ENCODE measurements around the gene MRPS11.
"Not testable (repeated sequence)": the region's sequence is repeated elsewhere in the genome, so short reads cannot be mapped to it uniquely, and the experiment has no call there.

Gene MRPS11

DNA sequence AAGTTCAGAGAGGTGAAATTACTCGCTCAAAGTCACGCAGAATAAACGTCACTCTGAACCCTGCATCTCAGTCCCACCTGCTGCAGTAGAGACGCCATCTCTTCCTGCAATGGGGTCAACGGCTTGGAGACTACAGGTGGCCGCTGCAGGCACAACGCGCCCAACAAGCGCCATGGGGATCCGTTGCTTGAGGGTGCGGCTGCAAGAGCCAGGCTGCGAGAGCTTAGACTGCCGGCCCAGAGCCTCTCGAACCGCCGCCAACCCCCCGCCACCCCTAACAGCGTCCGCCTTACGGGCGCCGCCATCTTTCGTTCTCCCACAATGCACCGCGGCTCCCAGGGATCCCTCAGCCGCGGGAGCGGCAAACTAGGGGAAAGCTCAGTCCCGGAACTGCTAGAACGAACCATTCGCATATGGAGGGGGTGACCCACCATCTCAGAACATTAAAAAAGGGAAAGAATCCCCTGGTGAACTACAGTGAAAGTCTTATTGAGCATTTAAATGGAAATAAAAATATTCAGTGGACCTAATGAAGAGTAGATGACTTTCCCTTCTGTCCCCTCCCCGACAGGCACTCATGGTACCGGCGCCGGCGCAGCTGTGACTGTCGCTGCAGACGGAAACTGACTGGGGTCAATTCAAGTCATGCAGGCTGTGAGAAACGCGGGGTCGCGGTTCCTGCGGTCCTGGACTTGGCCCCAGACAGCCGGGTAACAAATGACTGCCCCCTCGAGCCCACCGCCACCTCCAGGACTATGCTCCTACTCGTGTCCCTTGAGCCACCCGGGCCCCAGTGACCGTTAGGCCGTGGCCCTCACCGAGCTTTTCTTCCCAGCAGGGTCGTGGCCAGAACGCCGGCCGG, at the start of gene MRPS11, which contains the start of gene MRPL46:
TSS of gene MRPS11 (plus strand) at position 636 of the 862 bp plus-strand sequence. CDS start at position 646, 10 bp downstream.
TSS of gene MRPL46 (minus strand) at position 316 of the 862 bp plus-strand sequence. CDS start at position 305, 11 bp downstream.
- peak; percentile 76 to 85 for DNase-seq (ENCODE audit: low read depth in 2 of 2)

DNA sequence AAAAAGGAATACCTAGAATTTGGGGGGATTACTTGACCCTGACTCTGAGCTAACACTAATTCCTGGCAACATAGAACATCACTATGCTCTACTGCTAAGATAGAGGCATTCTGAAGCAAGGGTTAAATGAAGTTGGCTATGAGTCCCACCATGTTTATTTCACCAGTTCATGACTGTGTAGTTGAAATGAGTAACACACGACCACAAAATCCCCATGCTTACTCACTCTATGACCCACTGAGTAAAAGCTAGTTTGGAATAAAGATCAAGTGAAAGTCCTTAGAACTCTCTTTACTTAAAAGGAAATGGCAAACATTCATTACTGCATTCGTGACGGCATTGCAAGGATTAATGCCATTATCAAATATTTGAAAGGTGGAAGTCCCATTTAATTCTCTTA, 47.7 kb upstream of the MRPS11 start:
- DNase-seq (ENCODE audit: low read depth in 2 of 2) = peak in 1 of 2 donors; percentile 17

DNA sequence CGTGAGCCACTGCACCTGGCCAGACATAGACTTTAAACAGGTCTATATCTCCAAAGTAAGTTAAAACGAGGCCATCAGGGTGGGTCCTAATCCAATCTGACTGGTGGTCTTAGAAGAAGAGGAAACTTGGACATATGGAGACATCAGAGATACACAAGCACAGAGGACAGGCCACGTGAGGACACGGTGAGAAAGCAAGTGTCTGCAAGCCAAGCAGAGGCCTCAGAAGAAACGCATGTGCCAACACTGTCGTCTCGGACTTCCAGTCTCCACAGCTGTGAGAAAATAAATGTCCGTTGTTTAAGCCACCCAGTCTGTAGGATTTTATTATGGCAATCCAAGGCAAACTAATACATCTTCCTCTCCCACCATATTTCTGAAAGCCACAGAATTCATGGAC, 44.2 kb upstream of the MRPS11 start:
- DNase-seq (ENCODE audit: low read depth in 2 of 2) = no peak

DNA sequence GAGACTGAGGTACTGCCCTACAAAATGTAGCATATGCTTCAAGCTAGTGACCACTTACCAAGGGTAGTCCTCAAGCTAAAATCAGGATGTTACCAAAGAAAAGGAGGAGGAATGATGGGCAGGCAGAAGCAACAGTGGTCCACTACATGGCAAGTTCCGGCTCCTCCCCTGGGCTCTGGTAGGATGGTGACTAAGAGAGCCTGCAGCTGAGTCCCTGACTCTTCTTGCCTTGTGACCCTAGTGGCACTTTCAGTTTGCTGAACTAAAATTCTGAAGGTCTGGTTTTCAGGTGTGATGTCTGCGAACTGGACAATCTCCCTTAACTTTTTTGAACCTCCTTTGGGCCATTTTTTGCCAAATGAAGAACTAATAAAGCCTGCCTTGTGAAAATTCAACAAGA, 41.2 kb upstream of the MRPS11 start:
- no peak for DNase-seq (ENCODE audit: low read depth in 2 of 2)

DNA sequence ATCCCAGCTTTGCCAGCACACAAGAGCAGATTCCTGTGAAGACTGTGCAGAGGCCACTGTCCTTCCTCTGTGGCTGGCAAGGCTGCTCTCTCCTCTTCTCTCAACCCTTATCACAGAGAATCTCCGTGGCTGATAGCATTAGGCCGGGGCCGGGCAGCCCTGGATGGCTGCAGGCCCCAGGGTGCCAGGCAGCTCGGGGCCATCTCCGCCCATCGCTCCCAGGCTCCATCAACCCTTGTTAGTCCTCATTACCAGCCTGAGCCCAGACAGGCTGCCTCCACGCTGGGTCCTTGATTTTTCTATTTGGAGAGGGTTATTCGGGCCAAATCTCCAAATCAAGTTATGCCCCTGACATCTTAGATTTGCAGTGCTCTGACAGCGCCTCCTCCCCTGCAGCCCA, 39.5 kb upstream of the MRPS11 start:
- no peak for DNase-seq (ENCODE audit: low read depth in 2 of 2)

DNA sequence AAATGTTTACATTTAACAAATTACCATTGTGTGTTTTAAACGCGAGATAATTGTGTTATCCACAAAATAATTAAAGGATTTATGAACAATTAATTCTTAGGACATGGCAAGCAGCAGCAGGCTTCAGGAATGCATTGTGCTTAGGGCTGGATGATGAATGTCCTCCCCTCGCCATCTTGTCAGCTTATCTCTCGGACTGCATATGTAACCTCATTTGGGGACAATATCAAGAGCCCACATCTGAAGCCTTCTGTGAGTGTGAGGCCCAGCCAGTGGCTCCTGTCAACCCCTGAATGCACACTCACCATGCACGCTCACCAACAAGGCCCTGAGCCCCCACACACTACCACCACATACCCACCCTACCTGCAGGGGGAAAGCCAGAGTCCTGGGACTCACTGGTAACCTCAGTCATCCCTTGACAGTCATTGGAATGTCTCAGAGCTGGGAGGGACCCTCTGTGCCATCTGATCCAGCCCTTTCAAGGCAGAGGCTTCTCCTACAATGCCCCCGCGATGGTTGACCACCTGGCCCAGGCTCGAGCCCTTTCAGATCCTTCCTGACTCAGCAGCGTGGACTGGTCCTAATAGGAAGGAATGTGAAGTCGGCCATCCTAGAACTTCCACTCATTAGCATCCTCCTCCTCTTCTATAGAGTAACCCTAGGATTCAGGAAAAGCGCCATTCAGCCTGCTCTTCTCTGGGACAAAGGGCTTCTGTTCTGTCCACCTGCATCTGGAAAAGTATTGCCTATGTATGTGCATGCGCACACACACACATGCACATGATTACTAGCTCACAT, 38.5 kb upstream of the MRPS11 start:
- DNase-seq (ENCODE audit: low read depth in 2 of 2) = no peak

DNA sequence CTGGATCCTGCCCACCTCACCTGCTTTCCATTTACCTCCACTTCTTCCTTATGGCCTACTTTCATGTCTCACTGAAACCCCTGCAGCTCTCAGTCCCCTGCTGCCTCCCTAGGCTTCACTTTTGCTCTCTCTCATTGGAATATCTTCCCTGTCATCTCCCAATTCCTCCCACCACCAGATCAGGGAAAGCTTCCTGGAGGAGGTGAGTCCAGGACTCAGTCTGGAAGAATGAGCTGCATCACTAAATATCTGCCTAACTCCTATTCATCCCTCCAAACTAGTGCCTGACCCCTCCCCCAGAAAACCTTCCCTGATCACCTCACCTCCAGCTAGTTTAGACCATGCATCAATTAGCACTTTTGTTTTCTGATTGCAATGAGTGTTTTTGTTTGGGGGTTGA, 37.5 kb upstream of the MRPS11 start:
- no peak for DNase-seq (ENCODE audit: low read depth in 2 of 2)

DNA sequence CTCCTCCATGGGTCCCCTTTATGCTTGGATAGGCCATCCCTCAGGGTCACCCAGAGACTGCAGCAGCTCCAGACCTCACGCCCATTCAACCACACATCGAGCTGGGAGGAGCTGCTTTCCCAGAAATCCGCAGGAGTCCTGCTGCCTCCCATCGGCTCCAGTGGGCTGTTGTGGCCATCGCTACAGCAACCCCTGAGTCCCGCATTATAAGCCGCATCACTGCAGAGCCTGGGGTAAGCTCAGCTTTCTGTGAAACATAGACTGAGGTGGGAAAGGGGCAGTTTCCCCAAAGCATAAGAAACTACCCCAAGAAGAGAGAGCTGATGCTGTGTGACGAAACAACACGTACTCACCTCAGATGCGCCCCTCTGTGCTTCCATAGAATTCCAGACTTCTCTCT, 36.1 kb upstream of the MRPS11 start:
- DNase-seq (ENCODE audit: low read depth in 2 of 2) = no peak

DNA sequence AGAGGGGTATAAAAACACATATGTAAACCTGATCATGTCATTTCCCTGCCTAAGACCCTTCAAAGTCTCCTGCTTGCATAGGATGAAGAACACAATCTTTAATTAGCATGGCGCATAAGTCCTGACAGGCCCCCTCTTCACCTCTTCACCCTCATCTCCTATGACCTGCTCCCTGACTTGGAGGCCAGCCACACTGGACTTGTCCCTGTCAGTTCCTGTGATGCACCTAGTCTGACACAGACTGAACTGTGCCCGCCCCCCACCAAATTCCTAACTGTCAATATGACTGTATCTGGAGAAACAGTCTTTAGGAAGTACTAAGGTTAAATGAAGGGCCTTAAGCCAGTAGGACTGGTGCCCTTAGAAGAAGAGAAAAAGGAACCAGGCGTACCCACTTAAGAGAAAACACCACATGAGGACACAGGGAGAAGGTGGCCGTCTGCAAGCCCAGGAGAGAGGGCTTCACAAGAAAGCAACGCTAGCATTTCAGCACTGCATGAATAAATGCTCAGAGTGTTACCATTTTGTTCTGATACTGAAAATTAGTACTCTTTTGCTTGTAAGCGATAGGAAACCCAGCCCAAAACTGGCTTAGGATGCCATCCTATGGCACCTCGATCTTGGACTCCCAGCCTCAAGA, 34.3 kb upstream of the MRPS11 start:
- no peak for DNase-seq (ENCODE audit: low read depth in 2 of 2)

DNA sequence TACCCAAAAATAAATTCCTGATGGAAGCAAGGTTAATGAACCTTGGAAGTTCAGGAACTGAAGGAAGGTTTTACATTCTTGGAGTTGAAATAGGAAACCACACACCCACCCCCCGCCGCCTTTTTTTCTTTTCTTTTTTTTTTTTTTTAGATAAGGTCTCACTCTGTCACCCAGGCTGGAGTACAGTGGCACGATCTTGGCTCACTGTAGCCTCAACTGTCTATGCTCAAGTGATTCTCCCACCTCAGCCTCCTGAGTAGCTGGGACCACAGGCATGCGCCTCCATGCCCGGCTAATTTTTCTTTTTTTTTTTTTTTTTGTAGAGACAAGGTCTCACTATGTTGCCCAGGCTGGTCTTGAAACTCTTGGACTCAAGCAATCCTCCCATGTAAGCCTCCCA, 33.4 kb upstream of the MRPS11 start:
- not testable (repeated sequence) for DNase-seq (ENCODE audit: low read depth in 2 of 2)

DNA sequence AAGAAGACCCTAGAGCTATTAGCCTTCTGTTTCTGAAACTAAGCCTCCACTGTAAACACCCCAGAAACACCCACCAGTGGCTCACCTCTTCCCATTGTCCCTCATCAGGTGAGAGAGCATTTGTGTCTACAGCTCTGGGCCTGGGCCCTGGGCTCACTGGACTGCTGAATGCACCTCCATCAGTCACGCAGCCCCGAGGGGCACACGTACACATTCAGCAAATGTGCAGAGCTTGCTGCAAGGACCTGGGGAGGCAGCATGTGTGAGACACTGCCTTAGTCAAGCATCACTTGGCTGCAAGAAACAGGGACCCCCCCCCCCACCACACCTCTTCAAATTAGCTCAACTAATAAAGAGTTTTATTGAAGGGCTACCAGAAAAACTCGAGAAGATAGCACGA, 29.3 kb upstream of the MRPS11 start:
- DNase-seq (ENCODE audit: low read depth in 2 of 2) = no peak

DNA sequence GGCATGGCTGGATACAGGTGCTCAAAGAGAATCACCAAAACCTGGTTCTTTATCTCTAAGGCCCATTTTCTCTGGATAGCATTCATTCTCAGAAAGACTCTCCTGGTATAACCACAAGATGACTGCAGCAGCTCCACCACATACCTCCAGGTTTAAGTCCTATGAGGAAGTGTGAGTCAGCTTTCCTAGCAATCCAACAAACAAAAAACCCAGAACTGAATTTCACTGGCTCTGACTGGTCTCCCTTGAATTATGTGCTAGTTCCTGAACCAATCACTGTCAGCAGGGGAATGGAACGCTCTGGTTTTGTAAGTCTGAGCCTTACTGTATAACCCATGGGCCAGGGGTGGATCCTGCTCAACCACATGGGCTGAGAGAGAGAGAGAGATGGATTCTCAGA, 27.5 kb upstream of the MRPS11 start:
- no peak for DNase-seq (ENCODE audit: low read depth in 2 of 2)

DNA sequence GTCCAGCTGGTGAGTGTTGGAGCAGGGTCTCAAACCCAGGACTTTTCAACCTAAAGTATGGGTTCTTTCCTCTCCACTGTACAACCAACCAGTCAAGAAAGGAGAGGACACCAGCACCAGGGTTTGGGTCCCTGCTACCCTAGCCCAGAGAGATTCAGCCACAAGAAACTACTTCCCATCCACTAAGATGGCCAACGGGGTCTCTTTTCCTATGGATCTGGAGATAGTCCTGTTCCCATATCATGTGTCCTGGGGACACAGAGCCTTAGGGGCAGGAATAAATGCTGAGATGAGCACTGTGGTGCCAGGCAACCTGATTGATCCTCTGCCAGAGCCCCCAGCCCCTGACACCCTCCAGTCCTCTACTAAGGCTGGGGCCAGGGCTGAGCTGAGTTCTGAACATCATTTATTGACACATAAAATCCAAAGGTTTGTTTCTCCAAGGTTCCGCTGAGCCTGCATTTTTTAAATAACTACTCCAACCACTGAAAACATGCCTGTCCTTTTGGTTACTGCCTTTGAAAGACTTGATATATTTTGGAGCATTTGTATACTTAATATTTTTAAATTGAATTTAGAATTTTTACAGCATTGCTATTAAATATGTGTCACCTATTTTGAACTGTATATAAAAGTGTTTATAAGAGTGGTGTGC, 26.3 kb upstream of the MRPS11 start:
- DNase-seq (ENCODE audit: low read depth in 2 of 2) = no peak

DNA sequence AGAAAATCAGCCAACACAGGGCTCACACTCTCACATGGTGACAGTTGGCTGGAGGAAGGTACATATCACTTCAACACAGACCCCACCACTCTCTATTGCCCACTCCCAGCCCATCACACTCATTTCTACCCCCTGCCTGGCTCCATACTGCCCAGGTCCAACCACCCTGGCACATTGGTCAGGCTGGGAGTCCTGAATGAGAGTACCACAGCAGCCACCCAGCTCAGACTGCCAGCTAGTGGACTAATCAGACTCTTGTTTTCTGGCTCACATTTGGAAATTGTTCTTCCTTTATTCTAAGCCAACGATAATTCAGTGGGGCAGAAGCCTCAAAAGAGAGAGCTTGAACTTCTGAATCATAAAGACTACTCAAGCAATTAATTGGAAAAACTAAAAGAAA, 20.3 kb upstream of the MRPS11 start:
- DNase-seq (ENCODE audit: low read depth in 2 of 2) = no peak

DNA sequence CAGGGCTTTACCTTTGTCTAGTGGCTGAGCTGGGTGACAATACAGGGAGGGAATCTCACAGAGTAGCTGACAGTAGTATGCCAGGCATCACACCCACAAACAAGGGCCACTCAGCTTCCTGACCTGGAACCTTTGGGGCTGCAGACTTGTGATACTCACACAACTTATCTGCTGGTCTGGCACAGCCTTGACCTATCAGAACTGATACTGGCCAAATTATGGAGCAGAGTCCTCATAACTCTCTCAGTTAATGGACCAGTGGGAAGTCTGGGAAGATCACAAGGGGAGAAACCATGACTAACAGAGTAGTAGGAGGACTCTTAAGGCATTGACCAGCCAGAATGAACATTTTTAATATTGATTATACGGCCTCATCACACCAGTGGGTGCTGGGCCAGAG, 19.8 kb upstream of the MRPS11 start:
- no peak for DNase-seq (ENCODE audit: low read depth in 2 of 2)

DNA sequence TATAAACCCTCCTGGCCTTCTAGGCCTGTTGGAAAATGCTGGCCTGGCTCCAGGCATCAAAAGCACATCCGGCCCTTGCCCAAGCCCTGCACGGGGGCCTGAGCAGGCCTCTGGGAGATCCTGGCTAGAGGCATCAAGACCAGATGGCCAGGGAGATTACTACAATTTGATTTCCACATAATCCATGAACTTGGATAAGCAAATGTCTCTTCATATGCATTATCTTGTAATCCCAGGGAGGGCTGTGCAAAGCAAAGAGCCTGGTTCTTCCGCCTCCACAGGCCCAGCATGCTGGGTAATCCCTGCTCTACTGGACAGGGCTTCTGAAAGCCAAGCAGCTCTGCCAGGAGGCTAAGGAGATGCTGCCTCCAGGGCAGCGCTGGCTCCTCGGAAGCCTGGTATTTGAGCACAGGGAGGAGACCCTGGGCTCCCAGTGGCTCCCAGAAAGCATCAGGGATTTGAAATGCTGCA, 18.5 kb upstream of the MRPS11 start:
- DNase-seq (ENCODE audit: low read depth in 2 of 2) = no peak

DNA sequence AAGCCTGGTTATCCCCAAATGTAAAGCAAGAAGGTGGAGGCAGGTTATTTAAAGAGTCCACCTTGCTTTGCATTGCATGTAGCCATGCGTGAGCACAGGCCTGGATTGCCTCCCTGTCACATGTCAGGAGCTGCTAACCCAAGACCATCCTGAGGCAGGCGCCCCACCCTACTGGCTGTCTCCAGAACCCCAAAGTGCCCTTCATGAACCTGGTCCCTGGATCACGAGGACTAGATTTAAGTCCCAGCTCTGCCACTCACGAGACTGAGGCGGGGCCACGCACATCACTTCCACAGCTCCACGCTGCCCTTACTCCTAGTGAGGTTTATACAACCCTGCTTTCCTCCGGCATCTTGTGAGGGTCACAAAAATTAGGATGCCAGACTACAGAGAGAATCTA, 17.9 kb upstream of the MRPS11 start:
- no peak for DNase-seq (ENCODE audit: low read depth in 2 of 2)

DNA sequence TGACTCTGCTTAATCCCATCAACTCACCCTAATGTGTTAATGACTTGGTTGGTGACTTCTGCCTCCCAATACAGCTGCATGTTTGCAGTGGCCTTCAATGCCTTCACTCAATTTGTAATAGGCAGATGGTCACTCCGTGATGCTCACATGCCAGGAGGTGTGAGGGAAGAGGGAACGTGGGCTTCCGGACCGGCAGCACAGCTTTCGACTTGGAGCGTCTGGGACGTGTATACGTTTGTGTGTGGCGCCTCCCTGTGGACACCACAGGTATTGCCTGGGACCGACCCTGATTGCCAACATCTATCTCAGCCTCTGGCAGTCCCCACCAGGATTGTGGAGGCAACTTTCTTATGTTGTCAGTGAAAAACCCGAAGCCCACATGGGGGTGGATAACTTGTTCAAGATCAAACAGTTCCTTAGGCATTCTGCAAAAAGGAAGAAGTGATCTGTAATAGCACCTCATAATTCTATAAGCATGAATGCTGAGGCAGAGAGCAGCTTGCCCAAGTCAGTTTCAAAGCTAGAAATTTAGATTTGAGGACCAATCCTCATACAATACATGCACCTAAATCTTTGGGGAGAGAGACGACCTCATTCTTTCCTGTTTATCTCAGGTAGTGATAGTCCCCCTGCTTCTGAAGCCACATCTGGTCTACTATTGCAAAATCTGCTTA, 17.2 kb upstream of the MRPS11 start:
- DNase-seq (ENCODE audit: low read depth in 2 of 2) = peak; percentile 71 to 73

DNA sequence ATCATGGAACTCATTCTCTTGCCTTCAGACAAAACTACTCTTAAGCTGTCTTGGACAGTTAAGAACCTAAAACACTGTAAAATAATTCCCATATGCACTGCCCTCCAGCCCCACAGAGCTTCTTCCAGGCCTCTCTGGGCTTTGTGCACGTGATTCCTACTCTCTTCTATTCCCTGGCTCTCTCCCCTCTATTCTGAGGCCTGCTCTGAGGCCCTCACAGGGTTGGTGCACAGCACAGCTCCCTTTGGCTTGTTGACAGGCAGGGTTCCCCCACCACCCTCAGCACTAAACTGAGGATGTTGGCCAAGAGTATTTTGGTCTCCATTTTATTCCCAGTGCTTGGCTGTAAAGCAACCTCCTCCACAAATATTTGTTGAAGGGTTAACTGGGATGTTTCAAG, 13.9 kb upstream of the MRPS11 start:
- DNase-seq (ENCODE audit: low read depth in 2 of 2) = no peak

DNA sequence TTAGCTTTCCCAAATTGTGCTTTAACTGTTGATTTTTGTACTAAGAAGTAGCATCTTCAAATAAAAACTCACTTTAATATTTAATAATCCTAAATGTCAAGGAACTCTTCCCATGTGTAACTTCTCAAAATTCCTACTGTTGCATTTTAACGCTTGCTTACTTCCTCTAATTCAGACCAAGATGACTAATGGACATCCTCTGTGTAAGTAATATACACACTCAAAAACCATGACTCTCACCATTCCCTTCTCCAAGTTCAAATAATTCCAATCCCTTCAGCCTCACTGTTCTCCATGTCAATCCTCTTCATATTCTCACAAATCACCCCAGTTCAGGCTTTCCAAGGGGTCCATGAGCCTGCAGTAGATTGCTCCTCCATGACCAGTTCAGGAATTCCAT, 13.3 kb upstream of the MRPS11 start:
- no peak for DNase-seq (ENCODE audit: low read depth in 2 of 2)
